GM18868 (cell line): ENCODE data around the gene SYK.
"Not testable (repeated sequence)": the region's sequence is repeated elsewhere in the genome, so short reads cannot be mapped to it uniquely, and the experiment has no call there.

Experiments used
- ATAC-seq: cut with Tn5 transposase; IDR thresholded peaks from one replicate; pipeline ENCODE4 v1.9.1; 2021; ENCODE audit warnings: mild to moderate bottlenecking, moderate library complexity; ENCODE audit not compliant: unreplicated experiment

The SYK gene

DNA sequence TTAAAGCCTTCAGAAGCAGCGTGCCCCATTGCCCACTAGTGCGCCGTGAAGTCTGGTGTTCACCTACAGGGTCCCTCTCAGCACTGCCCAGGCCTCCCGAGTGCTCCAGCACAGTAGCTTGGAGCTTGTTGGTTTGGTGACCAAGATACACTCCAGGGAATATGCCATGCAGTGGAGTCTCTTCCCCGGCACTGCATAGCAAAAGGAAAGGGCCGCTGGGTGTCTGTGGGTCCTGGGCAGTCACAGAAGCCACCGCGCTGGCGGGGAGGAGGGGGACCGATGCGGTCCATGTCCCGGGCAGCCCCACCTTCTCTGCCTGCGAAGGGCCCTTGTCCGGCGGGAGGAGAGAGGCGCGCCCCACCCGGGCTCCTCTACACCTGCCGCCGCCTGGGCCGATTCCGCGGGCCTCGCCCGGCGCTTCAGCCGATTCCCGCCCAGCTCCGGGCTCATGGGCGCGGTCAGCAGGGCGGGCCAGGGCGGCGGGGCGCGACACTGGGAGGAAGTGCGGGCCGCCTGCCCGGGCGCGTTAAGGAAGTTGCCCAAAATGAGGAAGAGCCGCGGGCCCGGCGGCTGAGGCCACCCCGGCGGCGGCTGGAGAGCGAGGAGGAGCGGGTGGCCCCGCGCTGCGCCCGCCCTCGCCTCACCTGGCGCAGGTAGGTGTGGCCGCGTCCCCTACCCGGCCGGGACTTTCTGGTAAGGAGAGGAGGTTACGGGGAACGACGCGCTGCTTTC lies at the start of gene SYK:
Gene SYK, plus strand, starts transcription at position 579 of the 732 bp plus-strand sequence. CDS start 42,080 bp downstream, outside the sequence.
- ATAC-seq = peak; percentile 36

DNA sequence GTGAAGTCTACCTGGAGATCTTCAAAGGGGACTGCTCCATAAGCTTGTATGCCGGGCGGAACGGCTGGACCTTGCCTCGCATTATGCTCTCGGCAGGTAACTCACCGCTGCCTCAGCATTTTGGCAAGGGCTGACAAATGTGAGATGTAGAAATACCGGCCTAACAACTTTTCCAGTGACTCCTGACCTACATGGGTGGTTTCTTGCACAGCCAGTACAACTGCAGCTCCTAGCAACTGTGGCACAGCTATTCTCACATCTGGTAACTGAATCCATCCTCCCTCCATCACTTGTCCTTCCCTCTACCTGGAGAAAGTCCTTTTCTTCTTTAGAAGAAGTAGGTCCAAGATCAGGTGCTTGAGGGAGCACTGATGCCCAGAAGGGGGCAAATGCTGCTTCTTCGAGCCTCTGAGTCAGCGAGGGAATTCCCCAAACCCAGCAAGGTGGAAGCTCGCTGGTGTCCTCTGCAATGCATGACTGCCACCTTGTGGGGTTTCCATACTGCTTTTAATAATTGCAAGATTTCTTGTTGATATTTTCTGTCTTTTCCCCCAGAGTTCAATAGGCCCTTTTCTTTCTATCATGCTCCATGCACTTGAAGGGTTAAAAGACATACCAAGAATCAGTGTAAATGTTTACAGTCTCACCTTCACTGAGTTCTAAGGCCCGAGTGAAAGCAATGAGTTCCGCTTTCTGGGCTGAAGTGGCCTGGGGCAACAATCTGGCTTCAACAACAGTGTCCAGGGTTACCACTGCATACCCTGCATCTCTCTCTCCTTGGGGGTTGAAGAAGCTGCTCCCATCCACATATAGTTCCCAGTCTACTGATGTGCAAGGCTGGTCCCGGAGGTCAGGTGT lies 45.9 kb upstream of the SYK start:
- ATAC-seq = not testable (repeated sequence)

DNA sequence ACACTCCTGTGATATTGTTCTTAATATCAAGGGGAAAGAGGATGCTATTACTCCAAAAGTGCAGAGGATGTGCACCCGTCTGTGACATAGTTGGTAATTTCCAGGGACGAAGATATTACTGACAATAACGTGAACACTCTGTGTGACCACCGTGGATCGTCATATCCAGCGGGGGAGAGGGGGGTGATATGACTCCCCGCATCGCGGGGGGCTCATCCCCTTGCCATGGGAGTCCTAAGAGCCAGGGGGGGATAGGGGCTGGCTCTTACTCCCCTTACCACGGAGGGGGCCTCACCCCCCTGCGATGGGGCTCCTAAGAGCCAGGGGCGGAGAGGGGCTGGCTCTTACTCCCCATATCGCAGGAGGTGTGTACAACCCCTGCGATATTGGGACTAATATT lies 41.0 kb upstream of the SYK start:
- ATAC-seq = not testable (repeated sequence)

DNA sequence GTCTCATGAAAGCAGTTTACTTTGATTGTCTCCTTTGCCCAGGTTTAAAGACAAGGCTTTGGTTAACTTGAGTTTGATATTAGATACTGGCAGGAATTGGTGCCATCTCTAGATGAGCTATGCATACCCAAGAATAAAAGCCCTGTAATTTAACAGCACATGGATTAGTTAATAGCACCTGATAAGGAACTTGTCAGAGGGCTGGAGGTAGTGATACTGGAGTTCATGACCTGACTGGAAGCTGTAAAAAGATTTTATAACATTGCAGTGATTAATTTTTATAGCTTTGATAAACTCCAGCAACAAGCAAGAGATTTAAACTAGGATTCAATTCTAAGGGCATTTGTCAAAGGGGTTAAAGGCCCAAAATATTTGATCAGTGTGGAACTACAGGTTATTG lies 34.9 kb upstream of the SYK start:
- ATAC-seq = no peak

DNA sequence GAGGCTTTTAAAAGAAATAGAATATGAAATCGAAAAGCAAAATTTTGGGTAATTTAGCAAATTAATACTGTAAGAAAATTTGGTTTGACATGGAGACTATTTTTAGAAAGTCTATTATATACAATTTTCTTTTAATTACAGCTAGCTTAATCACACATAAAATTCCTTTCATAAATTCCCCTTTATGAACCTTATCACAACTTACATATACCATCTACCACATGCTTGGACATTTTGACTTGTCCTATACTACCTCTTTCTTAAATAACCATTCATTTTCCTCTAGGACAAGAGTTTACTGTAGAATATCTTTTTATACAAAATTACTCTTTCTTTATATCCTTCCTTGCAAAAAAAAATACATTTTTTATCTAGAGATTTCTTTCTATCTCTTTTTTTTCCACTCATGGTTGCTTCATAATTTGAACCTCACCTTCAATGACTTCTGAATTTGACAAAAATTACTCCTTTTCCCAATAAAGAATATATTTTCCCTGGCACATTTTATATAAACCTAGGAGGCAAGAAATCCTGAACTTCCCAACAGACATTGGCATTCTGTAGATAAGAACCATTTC lies 34.0 kb upstream of the SYK start:
- no peak for ATAC-seq

DNA sequence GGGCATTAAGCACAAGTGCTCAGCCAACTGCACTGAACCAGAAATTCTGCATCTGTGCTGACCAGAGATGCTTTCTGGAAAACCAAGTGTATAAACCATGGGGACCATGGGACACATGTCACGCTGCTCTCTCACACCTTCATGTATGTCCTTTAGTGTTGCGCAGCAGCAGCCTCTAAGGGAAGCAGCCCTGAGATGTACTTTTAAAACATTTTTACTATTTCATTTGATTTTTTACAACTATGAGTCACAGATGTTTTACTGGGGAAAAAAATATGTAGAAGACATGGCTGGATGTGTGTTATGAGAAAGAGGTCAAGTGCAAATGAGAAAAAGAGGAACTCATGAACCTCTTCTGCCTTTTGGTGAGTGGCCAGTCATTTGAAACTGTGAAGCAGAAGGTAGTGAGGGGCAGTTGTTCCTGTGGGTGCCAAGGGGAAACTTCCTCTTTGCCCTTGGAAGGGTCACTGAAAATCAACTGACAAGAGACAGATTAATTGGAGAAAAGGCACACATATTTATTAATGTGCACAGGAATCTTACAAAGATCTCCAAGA lies 31.4 kb upstream of the SYK start:
- peak; percentile 41 for ATAC-seq

DNA sequence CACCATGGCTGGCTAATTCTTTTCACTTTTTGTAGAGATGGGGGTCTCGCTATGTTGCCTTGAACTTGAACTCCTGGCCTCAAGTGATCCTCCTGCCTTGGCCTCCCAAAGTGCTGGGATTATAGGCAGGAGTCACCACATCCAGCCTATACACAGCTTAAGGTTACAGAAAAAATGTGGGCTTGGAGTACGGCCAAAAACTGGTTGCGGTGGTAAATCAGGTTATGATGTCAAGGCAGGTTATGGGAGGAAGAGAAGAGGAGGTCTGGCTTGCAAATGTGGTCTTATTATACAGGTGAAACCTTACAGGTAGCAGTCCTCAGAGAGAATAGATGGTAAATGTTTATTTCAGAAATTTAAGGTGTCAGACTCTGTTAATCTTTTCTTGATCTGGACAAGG lies 30.7 kb upstream of the SYK start:
- no peak for ATAC-seq

DNA sequence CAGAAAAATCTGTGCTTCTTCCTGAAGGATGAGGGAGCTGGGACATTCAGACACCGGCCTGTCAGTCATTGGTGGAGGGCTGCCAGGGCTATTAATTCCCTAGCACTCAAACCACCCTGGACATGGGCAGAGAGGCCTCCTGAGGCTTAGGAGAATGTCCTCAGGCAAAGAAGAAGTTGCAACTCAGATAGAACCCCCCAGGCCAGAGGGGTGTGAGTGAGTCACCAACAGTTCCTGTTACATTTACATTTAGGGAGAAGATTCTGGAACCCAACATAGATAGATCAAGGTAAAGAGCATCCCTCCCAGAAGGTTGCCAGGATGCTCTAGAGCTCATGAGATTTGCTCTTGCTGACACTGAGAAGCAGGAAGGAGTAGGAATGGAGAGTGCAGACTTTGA lies 29.2 kb upstream of the SYK start:
- no peak for ATAC-seq

DNA sequence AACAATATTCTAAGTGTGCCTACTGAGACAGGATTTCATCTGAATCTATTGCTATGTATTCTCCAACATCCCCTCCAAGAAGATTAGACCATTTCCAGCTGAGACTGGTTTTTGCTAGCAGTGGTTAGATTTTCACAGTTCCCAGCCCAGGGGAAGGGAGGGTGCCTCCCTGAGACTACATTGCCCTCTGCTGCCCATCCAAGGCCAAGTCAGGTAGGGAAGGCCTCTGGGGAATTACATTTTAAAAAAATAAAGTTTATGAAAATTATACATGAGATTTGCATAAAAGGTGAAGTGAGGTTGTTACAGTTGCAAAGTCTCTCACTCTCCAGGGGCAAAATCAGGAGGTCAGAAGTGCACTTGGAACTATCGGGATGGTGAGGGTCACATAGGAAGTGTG lies 28.0 kb upstream of the SYK start:
- no peak for ATAC-seq

DNA sequence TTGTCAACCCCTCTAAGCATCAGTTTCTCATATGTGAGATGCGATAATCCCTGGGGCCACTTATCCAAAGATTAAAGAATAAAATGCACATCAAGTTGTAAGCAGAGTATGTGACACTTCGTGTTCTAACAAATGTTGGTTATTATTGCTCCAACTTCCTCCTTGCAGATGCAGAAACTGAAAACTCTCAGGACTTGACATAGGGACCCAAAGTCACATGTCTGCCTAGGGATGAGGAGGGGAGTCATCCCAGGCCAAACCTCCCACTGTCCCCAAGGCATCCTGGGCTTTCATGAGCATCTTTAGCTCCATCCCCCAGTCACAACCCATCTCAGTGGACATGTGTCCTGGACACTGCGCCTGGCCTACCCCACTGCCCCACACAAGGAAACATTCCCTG lies 27.5 kb upstream of the SYK start:
- ATAC-seq = no peak

DNA sequence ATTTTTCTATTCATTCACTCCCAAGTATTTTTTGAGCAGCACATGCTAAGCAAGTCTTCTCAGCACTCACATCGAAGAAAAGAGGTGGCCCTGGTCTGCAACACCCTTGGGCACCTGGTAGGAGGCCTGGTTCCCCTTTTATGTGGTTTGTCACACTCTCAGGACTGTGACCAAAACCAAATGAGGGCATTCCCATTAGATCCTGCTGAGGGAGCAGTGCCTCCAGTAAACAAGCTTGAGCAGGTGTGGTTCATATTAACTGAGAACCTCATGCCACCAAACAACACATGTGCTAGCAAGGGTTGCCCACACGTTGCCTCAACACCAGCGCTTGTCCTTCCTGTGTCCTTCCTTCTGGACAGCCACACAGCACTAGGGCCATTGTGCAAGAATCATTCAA lies 26.9 kb upstream of the SYK start:
- ATAC-seq = peak; percentile 87

DNA sequence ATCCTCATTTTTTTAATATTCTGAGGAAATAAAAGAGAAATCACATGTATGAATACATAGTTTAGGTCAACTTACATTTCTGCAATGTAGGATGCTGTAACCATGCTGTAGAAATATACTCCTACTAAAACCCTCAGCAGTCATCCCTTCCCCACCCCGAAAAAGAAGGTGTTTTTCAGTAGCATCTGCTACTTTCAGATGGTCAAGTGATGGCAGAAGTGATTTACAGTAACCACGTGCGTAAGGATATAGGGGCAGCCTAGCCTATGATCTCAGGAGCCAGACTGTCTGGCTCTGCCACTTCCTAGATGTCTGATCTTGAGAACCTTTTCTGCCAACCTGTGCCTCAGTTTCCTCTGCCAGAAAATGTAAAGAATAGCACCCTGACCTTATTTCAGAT lies 26.0 kb upstream of the SYK start:
- no peak for ATAC-seq

DNA sequence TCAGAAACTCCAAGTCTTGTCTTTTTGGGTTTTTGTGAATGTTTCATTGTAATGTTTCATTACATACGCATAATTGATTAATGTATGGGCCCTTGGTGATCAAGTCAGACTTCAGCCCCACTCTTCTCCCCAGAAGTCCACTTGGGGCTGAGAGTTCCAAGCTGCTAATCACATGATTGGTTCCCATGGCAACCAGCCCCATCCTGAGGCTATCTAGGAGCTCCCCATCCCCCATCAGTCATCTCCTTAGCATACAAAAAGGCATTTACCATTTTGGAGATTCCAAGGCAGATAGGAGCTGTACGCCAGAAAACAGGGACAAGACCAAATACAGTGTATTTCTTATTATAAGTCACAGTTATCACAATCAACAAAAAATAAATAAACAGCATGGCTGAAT lies 22.9 kb upstream of the SYK start:
- ATAC-seq = no peak

DNA sequence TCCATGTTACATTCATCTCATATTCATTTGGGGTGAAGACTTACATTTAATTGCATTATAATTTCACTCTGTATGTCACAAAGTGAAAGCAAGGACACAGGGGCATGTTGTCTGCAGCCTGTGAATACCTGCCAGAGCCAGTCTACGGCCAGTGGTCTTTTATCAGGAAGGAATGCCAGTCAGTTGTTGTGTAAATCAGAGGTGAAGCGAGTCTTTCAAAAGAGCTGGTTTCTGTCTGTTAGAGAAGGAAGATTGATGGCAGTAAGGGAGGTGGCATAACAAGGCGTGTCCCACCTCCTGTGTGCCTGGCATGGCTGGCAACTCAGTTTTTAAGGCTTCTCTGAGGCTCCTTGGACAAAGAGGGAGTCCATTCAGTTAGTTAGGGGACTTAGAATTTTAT lies 18.1 kb upstream of the SYK start:
- ATAC-seq = no peak

DNA sequence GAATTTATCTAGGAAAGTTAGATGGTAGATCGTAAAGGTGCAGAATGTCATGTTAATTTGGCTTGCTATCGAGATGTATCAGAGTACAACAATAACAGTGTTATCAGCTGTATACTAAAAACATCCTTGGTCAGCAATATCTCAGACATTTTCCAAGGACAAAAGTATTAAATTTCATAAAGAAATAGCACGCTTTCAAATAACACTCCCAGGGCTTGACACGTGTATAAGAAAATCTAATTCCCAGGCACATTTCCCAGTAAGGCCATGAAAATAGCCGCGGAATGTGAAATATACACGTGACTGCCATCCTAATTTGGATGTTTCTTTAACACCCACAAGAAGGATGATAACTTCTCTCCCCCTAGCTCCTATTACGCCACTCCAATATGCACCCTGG lies 17.7 kb upstream of the SYK start:
- no peak for ATAC-seq

DNA sequence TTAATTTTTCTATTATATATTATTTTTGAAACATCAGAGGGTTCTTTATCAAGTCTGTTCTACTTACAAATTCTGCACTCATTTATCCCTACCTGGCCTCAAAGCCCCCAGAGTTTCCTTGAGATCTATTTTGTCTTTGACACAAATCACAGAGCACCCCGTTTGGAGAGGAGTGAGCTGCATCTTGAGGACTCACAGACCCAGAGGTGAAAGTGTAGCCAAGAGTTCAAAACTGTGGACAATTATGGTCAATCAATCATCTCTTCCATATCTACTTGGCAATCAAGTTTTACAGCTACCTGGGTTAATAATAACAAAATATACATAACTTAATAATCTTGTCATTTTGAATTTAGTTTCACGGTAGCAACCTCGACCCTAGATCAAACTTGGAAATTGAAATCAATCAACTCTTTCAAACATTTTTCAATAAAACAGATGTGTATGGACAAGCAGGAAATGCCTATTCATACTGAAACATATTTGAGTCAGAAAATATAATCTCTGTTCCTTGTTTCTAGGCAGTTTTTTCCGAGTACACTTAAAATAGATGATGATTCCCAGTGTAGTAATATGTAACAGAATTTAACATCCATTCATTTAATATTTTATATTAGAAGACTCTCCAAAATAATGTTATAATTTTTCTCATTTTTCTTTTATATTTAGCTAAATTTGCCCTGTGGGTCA lies 13.7 kb upstream of the SYK start:
- peak; percentile 63 for ATAC-seq

DNA sequence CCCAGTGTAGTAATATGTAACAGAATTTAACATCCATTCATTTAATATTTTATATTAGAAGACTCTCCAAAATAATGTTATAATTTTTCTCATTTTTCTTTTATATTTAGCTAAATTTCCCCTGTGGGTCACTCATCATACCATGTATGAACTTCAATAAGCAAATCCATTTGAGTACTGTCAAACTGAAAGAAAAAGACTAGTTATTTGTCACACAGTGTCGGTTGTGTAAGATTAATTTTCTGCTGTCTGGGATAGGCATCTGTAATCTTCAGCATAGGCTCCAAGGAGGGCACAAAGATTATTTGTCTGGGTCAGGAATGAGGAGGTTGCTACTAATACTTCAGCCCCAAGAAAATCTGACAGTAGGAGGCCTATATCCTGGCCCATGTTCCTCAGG lies 13.1 kb upstream of the SYK start:
- peak; percentile 40 for ATAC-seq

DNA sequence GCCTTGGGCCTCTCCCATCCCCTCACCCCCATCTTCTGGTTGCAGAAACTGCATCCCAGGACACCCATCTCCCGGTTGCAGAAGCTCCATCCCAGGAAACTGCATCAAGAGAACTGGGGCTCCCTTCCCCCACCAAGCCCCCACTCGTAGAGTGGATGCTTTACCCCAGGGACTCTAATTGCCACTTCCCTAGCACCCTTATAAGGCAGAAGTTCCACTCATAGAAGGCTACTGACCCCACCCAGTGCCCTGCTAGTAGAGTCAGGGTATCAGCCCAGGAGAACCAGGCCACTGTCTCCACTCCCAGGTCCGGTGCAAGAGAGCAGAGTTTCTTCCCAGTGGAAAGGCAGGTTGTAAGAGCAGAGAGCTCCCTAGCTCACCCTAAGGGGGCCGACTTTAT lies 12.2 kb upstream of the SYK start:
- ATAC-seq = no peak

DNA sequence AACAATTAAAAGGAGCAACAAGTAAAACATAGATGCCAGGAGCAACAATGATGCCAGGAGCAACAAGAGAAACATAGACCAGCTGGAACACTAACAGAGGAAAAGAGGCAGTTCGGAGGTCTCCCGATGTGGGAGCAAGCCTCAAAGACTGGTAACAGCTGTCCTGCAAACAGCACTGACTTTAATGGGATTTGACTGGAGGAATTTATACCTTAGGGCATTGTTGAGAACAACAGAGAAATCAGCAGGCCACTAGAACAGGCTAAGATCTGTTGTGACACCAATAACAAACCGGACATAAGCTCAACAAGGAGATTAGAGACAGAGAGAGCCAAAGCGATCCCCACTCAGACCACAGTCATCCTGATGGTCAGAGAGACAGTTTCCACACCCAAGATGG lies 11.8 kb upstream of the SYK start:
- ATAC-seq = no peak

DNA sequence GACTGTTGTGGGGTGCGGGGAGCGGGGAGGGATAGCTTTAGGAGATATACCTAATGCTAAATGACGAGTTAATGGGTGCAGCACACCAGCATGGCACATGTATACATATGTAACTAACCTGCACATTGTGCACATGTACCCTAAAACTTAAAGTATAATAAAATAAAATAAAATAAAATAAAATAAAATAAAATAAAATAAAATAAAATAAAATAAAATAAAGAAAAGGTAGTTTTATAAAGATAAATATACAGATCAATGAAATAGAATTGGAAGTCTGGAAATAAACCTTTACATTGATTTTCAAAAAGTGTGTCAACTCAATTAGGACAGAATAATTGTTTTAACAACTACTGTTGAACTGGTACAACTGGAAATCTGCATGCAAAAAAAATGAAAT lies 8.6 kb upstream of the SYK start:
- not testable (repeated sequence) for ATAC-seq

DNA sequence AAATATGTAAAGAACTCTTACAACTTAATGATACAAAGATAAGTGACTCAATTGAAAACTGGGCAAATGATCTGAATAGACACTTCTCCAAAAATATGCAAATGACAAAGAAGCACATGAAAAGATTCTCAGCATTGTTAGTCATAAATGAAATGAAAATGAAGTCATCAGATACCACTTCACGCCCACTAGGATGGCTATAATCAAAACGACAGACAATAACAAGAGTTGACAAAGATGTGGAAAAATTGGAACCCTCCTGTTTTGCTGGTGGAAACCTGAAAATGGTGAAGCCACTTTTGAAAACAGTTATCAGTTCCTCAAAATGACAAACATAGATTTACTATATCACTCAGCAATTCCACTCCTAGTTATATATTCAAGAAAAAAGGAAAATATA lies 7.9 kb upstream of the SYK start:
- no peak for ATAC-seq
